Measurements from ENCODE around the gene IRF4. TPM values are rescaled to one million over a fixed set of nuclear protein-coding genes. Genes with fewer than 3 reads are reported as not detected.

IRF4 gene
- total RNA-seq, 2 experiments from 2014 or later = 16.9 to 20.8 TPM

GRCh38 chr6:345747-346385 is 45.7 kb upstream of the IRF4 start:
- Mint-ChIP-seq H3K9me3 (no peaks in the 10 kb centered on the region), H3K4me3 (no peak overlapping the region), H3K36me3 (ENCODE audit: low read depth) (peaks cover 52% of the 10 kb centered on the region), H3K27ac (no peak overlapping the region), H3K4me1 (ENCODE audit: low read depth) (peaks cover under 1% of the 10 kb centered on the region), H3K27me3 (no peaks in the 10 kb centered on the region)
- CTCF ChIA-PET = no interaction called here
- TF ChIP-seq CTCF (IDR thresholded peaks at IDR 0.05) = no peak
- intact Hi-C loops (cut with DNase I, micrococcal nuclease) = no loop called here
- Histone ChIP-seq H3K27ac (ENCODE audit: low read depth in 1 of 2, low read length in 2 of 2) (no peak overlapping the region), H3K4me1 (ENCODE audit: insufficient read depth, low read length) (no peaks in the 10 kb centered on the region), H3K36me3 (ENCODE audit: insufficient read depth, low read length) (peaks cover 12% of the 10 kb centered on the region), H3K9me3 (ENCODE audit: control insufficient read depth in 1 of 2, insufficient read depth in 1 of 2, low read length in 2 of 2) (peaks cover 0 to 52% of the 10 kb centered on the region in 2 experiments), H3K4me3 (ENCODE audit: low read length) (no peak overlapping the region), H3K27me3 (ENCODE audit: control insufficient read depth in 1 of 2, insufficient read depth in 2 of 2, low read length in 2 of 2) (no peaks in the 10 kb centered on the region)
- POLR2A ChIA-PET = no interaction called here
- DNase-seq (no peak), ATAC-seq (ENCODE audit: poor library complexity) (no peak)

GRCh38 chr6:346386-347030 is 45.0 kb upstream of the IRF4 start:
- intact Hi-C loops (cut with DNase I, micrococcal nuclease) = no loop called here
- H3K36me3 Mint-ChIP-seq (ENCODE audit: low read depth) = peaks cover 58% of the 10 kb centered on the region
- H3K9me3 Mint-ChIP-seq = no peaks in the 10 kb centered on the region
- H3K4me3 Mint-ChIP-seq = no peak overlapping the region
- H3K9me3 ChIP-seq (ENCODE audit: control insufficient read depth in 1 of 2, insufficient read depth in 1 of 2, low read length in 2 of 2) = peaks cover 0 to 52% of the 10 kb centered on the region in 2 experiments
- POLR2A ChIA-PET = no interaction called here
- no peak for TF ChIP-seq CTCF (IDR thresholded peaks at IDR 0.05)
- CTCF ChIA-PET = no interaction called here
- no peaks in the 10 kb centered on the region for H3K4me1 Mint-ChIP-seq (ENCODE audit: low read depth)
- no peak overlapping the region for H3K4me3 ChIP-seq (ENCODE audit: low read length)
- H3K27ac Mint-ChIP-seq = no peak overlapping the region
- no peak overlapping the region for H3K27ac ChIP-seq (ENCODE audit: low read depth in 1 of 2, low read length in 2 of 2)
- ATAC-seq (ENCODE audit: poor library complexity) (no peak), DNase-seq (no peak)
- H3K27me3 ChIP-seq (ENCODE audit: control insufficient read depth in 1 of 2, insufficient read depth in 2 of 2, low read length in 2 of 2) = no peaks in the 10 kb centered on the region
- peaks cover 12% of the 10 kb centered on the region for H3K36me3 ChIP-seq (ENCODE audit: insufficient read depth, low read length)
- H3K27me3 Mint-ChIP-seq = no peaks in the 10 kb centered on the region
- H3K4me1 ChIP-seq (ENCODE audit: insufficient read depth, low read length) = no peaks in the 10 kb centered on the region

DNA sequence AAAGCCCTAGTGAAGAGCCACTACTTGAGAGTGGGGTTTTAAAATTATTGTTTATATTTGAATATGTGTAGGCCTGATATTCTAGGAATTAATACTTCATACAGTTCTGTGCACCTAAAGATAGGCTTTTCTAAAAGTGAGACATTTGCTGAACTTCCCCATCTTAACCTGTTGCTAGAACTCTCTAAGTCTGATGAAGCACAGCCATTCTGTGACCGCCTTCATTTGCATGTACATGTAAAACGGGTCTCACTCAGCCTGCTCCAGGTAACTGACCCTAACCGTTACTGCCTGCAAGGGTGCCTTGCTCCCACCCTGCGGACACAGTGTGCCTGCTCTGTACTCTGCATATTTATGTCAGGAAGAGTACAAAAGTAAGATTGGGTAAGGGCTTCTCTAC is 44.3 kb upstream of the IRF4 start:
- Mint-ChIP-seq H3K9me3 (no peaks in the 10 kb centered on the region), H3K36me3 (ENCODE audit: low read depth) (peaks cover 62% of the 10 kb centered on the region), H3K27me3 (no peaks in the 10 kb centered on the region), H3K4me3 (no peak overlapping the region), H3K27ac (no peak overlapping the region), H3K4me1 (ENCODE audit: low read depth) (no peaks in the 10 kb centered on the region)
- no peak for DNase-seq
- no peak for ATAC-seq (ENCODE audit: poor library complexity)
- Histone ChIP-seq H3K36me3 (ENCODE audit: insufficient read depth, low read length) (peaks cover 12% of the 10 kb centered on the region), H3K4me3 (ENCODE audit: low read length) (no peak overlapping the region), H3K9me3 (ENCODE audit: control insufficient read depth in 1 of 2, insufficient read depth in 1 of 2, low read length in 2 of 2) (peaks cover 0 to 54% of the 10 kb centered on the region in 2 experiments), H3K27ac (ENCODE audit: low read depth in 1 of 2, low read length in 2 of 2) (no peak overlapping the region), H3K27me3 (ENCODE audit: control insufficient read depth in 1 of 2, insufficient read depth in 2 of 2, low read length in 2 of 2) (no peaks in the 10 kb centered on the region), H3K4me1 (ENCODE audit: insufficient read depth, low read length) (no peaks in the 10 kb centered on the region)
- CTCF ChIA-PET = no interaction called here
- POLR2A ChIA-PET = no interaction called here
- intact Hi-C loops (cut with DNase I, micrococcal nuclease) = no loop called here
- no peak for TF ChIP-seq CTCF (IDR thresholded peaks at IDR 0.05)
